HepG2 (cell line): ENCODE measurements around the gene JSRP1. TPM values are rescaled to one million over a fixed set of nuclear protein-coding genes. Genes with fewer than 3 reads are reported as not detected.

Experiments used
- ATAC-seq: fragments of 200-7000 bp; cut with Tn5 transposase; 3 replicates; pipeline ENCODE4 v1.9.1; 2020; ENCODE audit warnings: mild to moderate bottlenecking, moderate library complexity
- BruUV-seq: library from RNA; stranded (reverse); fragments of 400-500 nt; replicated peaks from 2 replicates; lab custom pipeline; 2021; lab: Mats Ljungman, UMichigan
- CTCF ChIA-PET: fragments of 300-600 bp; formaldehyde crosslinking; extraction: SDS; loops from one replicate; lab custom pipeline; 2021; ENCODE audit warnings: low total read pairs, inconsistent platforms, low intra/inter-chr PET ratio; lab: Yijun Ruan, JAX
- POLR2A ChIA-PET: fragments of 350-600 bp; sonication (Branson Sonifier 250); formaldehyde crosslinking; loops from one replicate; lab custom pipeline; 2020; ENCODE audit warnings: antibody characterized with exemption, inconsistent platforms; lab: Yijun Ruan, JAX
- DNase-seq: peaks from one replicate; pipeline ENCODE4 v3.0.0-alpha.2; 2015; ENCODE audit warnings: low spot score
- FAIRE-seq: peaks from 3 replicates; lab custom pipeline; 2011; peaks lifted over from hg19 to GRCh38; lab: Jason Lieb, UNC
- H2AFZ ChIP-seq: one replicate; pipeline ENCODE4 v1.6.1; 2011; ENCODE audit warnings: low read length, inconsistent platforms
- H3K27ac ChIP-seq: fragments of 300-600 bp; 3 replicates; pipeline ENCODE4 v1.8.0; 2011; ENCODE audit warnings: mixed run types, mild to moderate bottlenecking, mixed read lengths, low read length, inconsistent platforms; ENCODE audit not compliant: insufficient read depth; ENCODE audit errors: extremely low read length
- H3K27me3 ChIP-seq, 2 experiments: fragments of 200-600 bp in 1 of 2; 2 replicates in 1 of 2; 3 replicates in 1 of 2; pipeline versions ENCODE4 v1.6.0 to v1.8.0; 2011; ENCODE audit warnings: low read length in 2 of 2, mild to moderate bottlenecking in 2 of 2, moderate library complexity in 2 of 2, inconsistent platforms in 1 of 2; ENCODE audit not compliant: insufficient read depth in 2 of 2, control insufficient read depth in 1 of 2
- H3K36me3 ChIP-seq, 2 experiments: fragments of 200-600 bp in 1 of 2; replicated peaks in 1 of 2; 2 replicates in 1 of 2; 3 replicates in 1 of 2; pipeline versions ENCODE4 v1.5.1 to v1.8.0; 2011; ENCODE audit warnings: low read length in 2 of 2, inconsistent platforms in 1 of 2; ENCODE audit not compliant: insufficient read depth in 2 of 2, control insufficient read depth in 1 of 2
- H3K4me1 ChIP-seq: 2 replicates; pipeline ENCODE4 v1.5.1; 2012; ENCODE audit warnings: low read length, inconsistent platforms; ENCODE audit not compliant: insufficient read depth
- H3K4me2 ChIP-seq: 2 replicates; pipeline ENCODE4 v1.6.0; 2011; ENCODE audit warnings: low read depth, low read length, inconsistent platforms
- H3K4me3 ChIP-seq, 3 experiments: fragments of 200-600 bp in 1 of 3; sonication (generic), shearing (Covaris generic) in 1 of 3; replicated peaks in 1 of 3; 2 replicates each; pipeline ENCODE4 v1.5.1; 2011 to 2016; ENCODE audit warnings: low read length in 3 of 3, inconsistent platforms in 2 of 3, low read depth in 2 of 3, mild to moderate bottlenecking in 2 of 3, control low read depth in 1 of 3, mixed read lengths in 1 of 3; ENCODE audit not compliant: insufficient read depth in 1 of 3
- H3K79me2 ChIP-seq: one replicate; pipeline ENCODE4 v1.6.1; 2011; ENCODE audit warnings: low read length, inconsistent platforms; ENCODE audit not compliant: insufficient read depth
- H3K9ac ChIP-seq: 2 replicates; pipeline ENCODE4 v1.6.0; 2011; ENCODE audit warnings: mild to moderate bottlenecking, low read depth, low read length, inconsistent platforms; ENCODE audit not compliant: insufficient read depth
- H3K9me3 ChIP-seq: 2 replicates; pipeline ENCODE4 v1.5.1; 2012; ENCODE audit warnings: mild to moderate bottlenecking, low read length
- H4K20me1 ChIP-seq: 2 replicates; pipeline ENCODE4 v1.6.0; 2011; ENCODE audit warnings: inconsistent platforms, mild to moderate bottlenecking, low read length, moderate library complexity; ENCODE audit not compliant: insufficient read depth
- AGO2 ChIP-seq: fragments of 200-400 bp; formaldehyde crosslinking; optimal IDR thresholded peaks from 2 replicates; pipeline ENCODE3; 2017; ENCODE audit warnings: mild to moderate bottlenecking, low read depth, low read length, moderate library complexity
- BHLHE40 ChIP-seq: IDR thresholded peaks from 2 replicates; pipeline ENCODE4 v1.6.1; 2011; ENCODE audit warnings: low read length, improper control_type of control experiment
- CEBPZ ChIP-seq: IDR thresholded peaks from 2 replicates; pipeline ENCODE4 v1.6.1; 2012; ENCODE audit warnings: low read length, improper control_type of control experiment
- ISL2 ChIP-seq: sonication (generic); formaldehyde crosslinking; IDR thresholded peaks from 2 replicates; pipeline ENCODE4 v1.5.0; 2020; ENCODE audit warnings: missing genetic modification reagents
- KDM5B ChIP-seq: sonication (generic); formaldehyde crosslinking; IDR thresholded peaks from 2 replicates; pipeline ENCODE4 v1.4.0; 2020; ENCODE audit warnings: missing genetic modification reagents, mild to moderate bottlenecking, borderline replicate concordance
- KLF12 ChIP-seq: sonication (generic); formaldehyde crosslinking; IDR thresholded peaks from 2 replicates; pipeline ENCODE4 v1.4.0; 2020; ENCODE audit warnings: missing genetic modification reagents, borderline replicate concordance
- MED13 ChIP-seq: sonication (generic); formaldehyde crosslinking; IDR thresholded peaks from 2 replicates; pipeline ENCODE4 v1.5.0; 2020; ENCODE audit warnings: missing genetic modification reagents
- NFYB ChIP-seq: sonication (generic); formaldehyde crosslinking; IDR thresholded peaks from 2 replicates; pipeline ENCODE4 v1.4.0; 2020; ENCODE audit warnings: missing genetic modification reagents
- PHF8 ChIP-seq: sonication (generic); formaldehyde crosslinking; IDR thresholded peaks from 2 replicates; pipeline ENCODE4 v1.5.0; 2020; ENCODE audit warnings: missing genetic modification reagents
- RAD21 ChIP-seq: fragments of 450-650 bp; formaldehyde crosslinking; IDR thresholded peaks from 2 replicates; pipeline ENCODE4 v1.5.0; 2020; ENCODE audit warnings: mild to moderate bottlenecking
- SMAD3 ChIP-seq: sonication (generic); formaldehyde crosslinking; IDR thresholded peaks from 2 replicates; pipeline ENCODE4 v1.4.0; 2020; ENCODE audit warnings: missing genetic modification reagents
- YEATS4 ChIP-seq: sonication (generic); formaldehyde crosslinking; IDR thresholded peaks from 2 replicates; pipeline ENCODE4 v1.4.0; 2020; ENCODE audit warnings: missing genetic modification reagents, borderline replicate concordance
- ZNF142 ChIP-seq: sonication (generic); formaldehyde crosslinking; IDR thresholded peaks from 2 replicates; pipeline ENCODE4 v1.4.0; 2020; ENCODE audit warnings: missing genetic modification reagents
- ZNF225 ChIP-seq: sonication (generic); formaldehyde crosslinking; IDR thresholded peaks from 2 replicates; pipeline ENCODE4 v1.4.0; 2020; ENCODE audit warnings: mild to moderate bottlenecking, missing genetic modification reagents
- WGBS: methylation state at CpG from one replicate; pipeline ENCODE4 v1.1.6; 2017; ENCODE audit warnings: low lambda C conversion rate; 5-methylcytosine and 5-hydroxymethylcytosine counted together
- in situ Hi-C: cut with HindIII; loops from 2 replicates; pipeline ENCODE4 v1.10.0; 2017; ENCODE audit warnings: low pct_unique_long_range_greater_than_20kb; ENCODE audit not compliant: extremely low pct_ligation_motif_present
- intact Hi-C: fragments of 100-400 bp; cut with micrococcal nuclease; formaldehyde crosslinking; loops from one replicate; pipeline ENCODE4 v1.10.0; 2022; ENCODE audit not compliant: unreplicated experiment
- polyA plus RNA-seq, 8 experiments: library from polyadenylated mRNA; depleted of rRNA in 3 of 8; stranded (reverse) in 7 of 8; unstranded in 1 of 8; fragments of >200 nt; fragmentation: Illumina TruSeq in 4 of 8; extraction: Trizol in 4 of 8; gene quantifications; 2 replicates each; pipeline versions ENCODE4 v1.2.1 to v1.2.3, GENCODE V29; 2011 to 2016; ENCODE audit warnings: low read depth in 4 of 8, missing spikeins in 1 of 8, mixed read lengths in 1 of 8; ENCODE audit not compliant: insufficient read depth in 1 of 8
- total RNA-seq, 5 experiments: library from RNA; depleted of rRNA; stranded (reverse); fragments of >200 nt; fragmentation: Illumina TruSeq; extraction: Trizol; gene quantifications; 2 replicates each; pipeline ENCODE4 v1.2.3, GENCODE V29; 2016; ENCODE audit warnings: low read depth in 1 of 5

The JSRP1 gene
- total and polyA plus RNA-seq, 2 of the 13 experiments (the other 11 are each of a cell fraction or from before 2014, with no cell fraction given): 0.16 to 0.38 TPM

DNA sequence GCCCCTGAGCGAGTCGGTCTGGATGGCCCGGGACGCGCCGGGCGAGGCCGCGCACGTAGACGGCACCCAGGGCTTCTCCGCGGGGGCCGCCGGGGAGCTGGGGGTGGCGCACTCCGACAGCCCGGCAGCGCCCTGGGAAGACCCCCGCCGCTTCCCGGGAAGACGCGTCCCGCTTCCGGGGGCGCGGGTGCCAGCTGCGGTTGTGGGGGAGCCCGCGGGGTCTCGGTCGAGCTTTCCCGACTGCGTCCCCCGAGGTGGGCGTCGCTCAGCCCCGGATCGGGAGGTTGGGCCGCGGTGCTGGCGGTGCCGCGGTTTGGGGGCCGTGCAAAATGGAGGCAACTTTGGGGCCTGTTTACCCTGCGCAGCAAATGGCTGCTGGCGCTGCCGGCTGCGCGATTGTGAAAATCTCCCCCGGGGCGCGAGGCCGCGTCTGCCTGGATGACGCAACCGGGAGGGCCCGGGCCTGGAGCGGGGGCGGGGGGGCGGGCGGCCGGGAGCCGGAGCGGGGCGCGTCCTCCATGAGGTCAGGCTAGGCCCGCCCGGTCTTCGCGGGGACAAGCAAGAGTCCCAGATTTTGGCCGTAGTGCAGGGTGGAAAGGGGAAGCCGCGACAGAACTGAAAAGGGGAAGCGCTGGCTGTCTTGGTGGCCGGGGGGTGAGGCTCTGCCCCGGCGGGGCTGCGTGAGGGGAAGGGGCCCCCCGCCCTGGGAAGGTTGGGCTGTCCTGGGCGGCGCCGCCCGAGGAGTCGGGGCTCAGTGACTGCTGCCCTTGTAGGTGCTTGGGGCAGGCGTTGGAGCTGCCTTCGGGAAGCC, 14.4 kb upstream of the JSRP1 start (continued):
- TF ChIP-seq CEBPZ: no peak
- TF ChIP-seq YEATS4: peak; percentile 58
- 0 out of 2 replicates have a peak, but pooled peaks have one; percentile 29 for TF ChIP-seq KLF12 (CRISPR knock-in tag)
- TF ChIP-seq BHLHE40: no peak
- TF ChIP-seq SMAD3 (CRISPR knock-in tag): no peak
- peak; percentile 54; the same call in 1 of the 2 replicates for TF ChIP-seq RAD21 (CRISPR knock-in tag)
- TF ChIP-seq MED13 (CRISPR knock-in tag): 0 out of 2 replicates have a peak, but pooled peaks have one; percentile 27
- no peak for TF ChIP-seq ZNF225
- 0 out of 2 replicates have a peak, but pooled peaks have one; percentile 27 for TF ChIP-seq NFYB

DNA sequence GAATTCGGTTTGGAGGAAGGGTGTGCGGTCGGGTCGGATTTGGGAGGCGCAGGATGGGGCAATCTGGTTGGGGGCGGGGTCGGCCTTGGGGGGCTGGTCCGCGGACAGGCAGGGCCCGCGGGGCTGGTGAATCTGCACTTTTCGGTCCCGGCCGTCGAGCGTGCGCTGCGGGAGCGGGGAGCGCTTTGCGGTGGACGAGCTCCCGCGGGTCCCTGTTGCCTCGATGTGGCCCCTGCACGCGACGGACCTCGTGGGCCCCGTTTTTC, 13.9 kb upstream of the JSRP1 start:
- Histone ChIP-seq H3K9ac (peak overlapping the region; percentile 96), H3K4me2 (peak overlapping the region; percentile 85), H3K27me3 (no peaks in the 10 kb centered on the region; a peak in 1 of 5 replicates), H3K36me3 (peaks cover 4 to 17% of the 10 kb centered on the region in 2 experiments; a peak in 4 of 5 replicates), H4K20me1 (peaks cover 53% of the 10 kb centered on the region), H3K4me3 (peak overlapping the region; percentile 93 to 96 (median 94)), H3K4me1 (peaks cover 60% of the 10 kb centered on the region), H2AFZ (no peak overlapping the region), H3K9me3 (no peaks in the 10 kb centered on the region), H3K27ac (peak overlapping the region; percentile 87), H3K79me2 (peaks cover 39% of the 10 kb centered on the region)
- BruUV-seq: no TSS peak
- ChIA-PET POLR2A (interaction anchor here (2.7 to 2.9 kb wide), 2 partner anchors 10 to 32 kb away, joined by 10 to 11 read pairs; no protein-coding TSS in a partner anchor), CTCF (no interaction called here)
- intact Hi-C loops: loop anchor here (5.0 kb wide), 1 partner anchor 33 kb away; the partner anchor contains the start of genes PLEKHJ1 and SF3A2
- WGBS: 0% methylated on average over 4 of the region's 30 CpGs
- no peak for DNase-seq
- no peak for FAIRE-seq
- ATAC-seq: no peak
- in situ Hi-C loops: no loop called here
- peak; percentile 68; the same call in 1 of the 2 replicates for TF ChIP-seq ZNF142
- TF ChIP-seq ISL2: 0 out of 2 replicates have a peak, but pooled peaks have one; percentile 22
- peak; percentile 4; the same call in 1 of the 2 replicates for TF ChIP-seq PHF8 (CRISPR knock-in tag)
- peak; percentile 84 for TF ChIP-seq AGO2
- 0 out of 2 replicates have a peak, but pooled peaks have one; percentile 13 for TF ChIP-seq KDM5B (CRISPR knock-in tag)
